ENCODE measurements around the gene HSD17B4. TPM values are rescaled to one million over a fixed set of nuclear protein-coding genes. Genes with fewer than 3 reads are reported as not detected.
"Not testable (repeated sequence)": the region's sequence is repeated elsewhere in the genome, so short reads cannot be mapped to it uniquely, and the experiment has no call there.

HSD17B4 gene
- total RNA-seq, 1 donor from 2014 or later = 88.1 TPM

DNA sequence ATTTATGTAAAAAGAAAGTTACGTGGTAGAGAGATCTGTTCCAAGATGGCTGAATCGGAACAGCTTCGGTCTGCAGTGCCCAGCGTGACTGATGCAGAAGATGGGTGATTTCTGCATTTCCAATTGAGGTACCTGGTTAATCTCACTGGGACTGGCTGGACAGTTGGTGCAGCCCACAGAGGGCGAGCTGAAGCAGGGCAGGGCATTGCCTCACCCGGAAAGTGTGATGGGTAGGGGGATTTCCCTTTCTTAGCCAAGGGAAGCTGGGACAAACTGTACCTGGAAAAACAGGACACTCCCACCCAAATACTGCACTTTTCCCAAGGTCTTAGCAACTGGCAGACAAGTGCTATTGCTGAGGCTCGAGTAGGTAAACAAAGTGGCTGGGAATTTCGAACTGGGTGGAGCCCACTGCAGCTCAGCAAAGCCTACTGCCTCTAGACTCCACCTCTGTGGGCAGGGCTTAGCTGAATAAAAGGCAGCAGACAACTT, 13.1 kb upstream of the HSD17B4 start:
- peaks cover 8% of the 10 kb centered on the region for H3K4me1 Mint-ChIP-seq (ENCODE audit: low read depth)
- peaks cover 34% of the 10 kb centered on the region for H3K27me3 Mint-ChIP-seq (ENCODE audit: low read depth)
- H3K36me3 Mint-ChIP-seq (ENCODE audit: low read depth) = no peaks in the 10 kb centered on the region
- H3K27ac Mint-ChIP-seq = no peak overlapping the region
- peaks cover 3% of the 10 kb centered on the region for H3K9me3 Mint-ChIP-seq
- H3K4me3 Mint-ChIP-seq (ENCODE audit: low read depth) = peak overlapping the region; percentile 68
- intact Hi-C loops (cut with micrococcal nuclease) = no loop called here
- DNase-seq (ENCODE audit: low spot score) = no peak

GRCh38 chr5:119439632-119440031, 12.7 kb upstream of the HSD17B4 start:
- DNase-seq (ENCODE audit: low spot score); H3K4me3 Mint-ChIP-seq (ENCODE audit: low read depth); H3K9me3 Mint-ChIP-seq; H3K27ac Mint-ChIP-seq; H3K36me3 Mint-ChIP-seq (ENCODE audit: low read depth); H3K4me1 Mint-ChIP-seq (ENCODE audit: low read depth); intact Hi-C loops (cut with micrococcal nuclease): not testable (repeated sequence)
- peaks cover 35% of the 10 kb centered on the region for H3K27me3 Mint-ChIP-seq (ENCODE audit: low read depth)

DNA sequence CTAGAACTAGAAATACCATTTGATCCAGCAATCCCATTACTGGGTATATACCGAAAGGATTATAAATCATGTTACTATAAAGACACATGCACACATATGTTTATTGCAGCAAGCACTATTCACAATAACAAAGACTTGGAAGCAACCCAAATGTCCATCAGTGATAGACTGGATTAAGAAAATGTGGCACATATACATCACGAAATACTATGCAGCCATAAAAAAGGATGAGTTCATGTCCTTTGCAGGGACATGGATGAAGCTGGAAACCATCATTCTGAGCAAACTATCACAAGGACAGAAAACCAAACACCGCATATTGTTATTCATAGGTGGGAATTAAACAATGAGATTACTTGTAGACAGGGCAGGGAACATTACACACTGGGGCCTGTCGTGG, 7.7 kb upstream of the HSD17B4 start:
- intact Hi-C loops (cut with micrococcal nuclease); H3K4me3 Mint-ChIP-seq (ENCODE audit: low read depth); H3K4me1 Mint-ChIP-seq (ENCODE audit: low read depth); H3K9me3 Mint-ChIP-seq; H3K36me3 Mint-ChIP-seq (ENCODE audit: low read depth); H3K27ac Mint-ChIP-seq; DNase-seq (ENCODE audit: low spot score): not testable (repeated sequence)
- H3K27me3 Mint-ChIP-seq (ENCODE audit: low read depth) = peaks cover 34% of the 10 kb centered on the region

DNA sequence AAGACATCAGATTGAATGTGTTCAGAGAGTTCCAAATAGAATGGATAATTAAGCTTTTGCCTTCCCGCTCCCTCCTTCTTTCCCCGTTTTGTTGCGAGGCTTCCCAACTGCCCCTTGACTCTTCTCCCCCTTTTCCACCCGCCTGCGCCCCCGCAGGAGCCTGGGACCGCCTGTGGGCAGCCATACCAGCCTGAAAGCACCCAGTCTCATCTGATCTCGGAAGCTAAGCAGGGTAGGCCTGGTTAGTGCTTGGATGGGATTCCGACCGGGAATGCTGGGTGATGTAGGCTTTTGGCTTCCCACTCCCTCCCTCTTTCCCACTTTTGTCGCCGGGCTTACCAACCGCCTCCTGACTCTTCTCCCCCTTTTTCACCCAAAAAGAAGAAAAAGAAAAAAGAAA, 6.8 kb upstream of the HSD17B4 start:
- DNase-seq (ENCODE audit: low spot score) = no peak
- no peaks in the 10 kb centered on the region for H3K36me3 Mint-ChIP-seq (ENCODE audit: low read depth)
- peaks cover 29% of the 10 kb centered on the region for H3K27me3 Mint-ChIP-seq (ENCODE audit: low read depth)
- H3K4me1 Mint-ChIP-seq (ENCODE audit: low read depth) = no peaks in the 10 kb centered on the region
- H3K27ac Mint-ChIP-seq = no peak overlapping the region
- intact Hi-C loops (cut with micrococcal nuclease) = no loop called here
- H3K4me3 Mint-ChIP-seq (ENCODE audit: low read depth) = no peak overlapping the region
- peaks cover 5% of the 10 kb centered on the region for H3K9me3 Mint-ChIP-seq

DNA sequence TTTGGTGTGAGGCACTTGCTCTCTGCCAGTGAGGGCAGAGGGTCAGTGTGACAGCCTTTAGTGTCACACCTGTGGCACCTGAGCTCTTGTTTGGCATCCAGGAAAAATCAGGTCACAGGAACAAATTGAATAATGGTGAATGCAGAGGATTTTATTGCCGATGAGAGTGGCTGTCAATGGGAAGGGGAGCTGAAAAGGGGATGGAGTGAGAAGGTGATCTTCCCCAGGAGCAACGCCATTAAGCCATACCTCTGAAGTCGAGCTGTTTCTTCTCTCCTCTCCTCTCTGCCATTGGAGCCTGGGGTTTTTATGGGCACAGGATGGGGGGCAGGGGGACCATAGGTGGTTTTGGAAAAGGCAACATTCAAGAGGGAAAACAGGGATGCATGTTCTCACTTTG, 2.4 kb upstream of the HSD17B4 start:
- H3K27me3 Mint-ChIP-seq (ENCODE audit: low read depth) = peaks cover 12% of the 10 kb centered on the region
- peaks cover 17% of the 10 kb centered on the region for H3K4me1 Mint-ChIP-seq (ENCODE audit: low read depth)
- peaks cover 4% of the 10 kb centered on the region for H3K9me3 Mint-ChIP-seq
- no peaks in the 10 kb centered on the region for H3K36me3 Mint-ChIP-seq (ENCODE audit: low read depth)
- H3K4me3 Mint-ChIP-seq (ENCODE audit: low read depth) = no peak overlapping the region
- intact Hi-C loops (cut with micrococcal nuclease) = no loop called here
- no peak overlapping the region for H3K27ac Mint-ChIP-seq
- no peak for DNase-seq (ENCODE audit: low spot score)

GRCh38 chr5:119450627-119451026, 1.7 kb upstream of the HSD17B4 start:
- Mint-ChIP-seq H3K27me3 (ENCODE audit: low read depth) (peaks cover 12% of the 10 kb centered on the region), H3K4me1 (ENCODE audit: low read depth) (peaks cover 17% of the 10 kb centered on the region)
- H3K4me3 Mint-ChIP-seq (ENCODE audit: low read depth); H3K36me3 Mint-ChIP-seq (ENCODE audit: low read depth); H3K27ac Mint-ChIP-seq; H3K9me3 Mint-ChIP-seq; intact Hi-C loops (cut with micrococcal nuclease); DNase-seq (ENCODE audit: low spot score): not testable (repeated sequence)

DNA sequence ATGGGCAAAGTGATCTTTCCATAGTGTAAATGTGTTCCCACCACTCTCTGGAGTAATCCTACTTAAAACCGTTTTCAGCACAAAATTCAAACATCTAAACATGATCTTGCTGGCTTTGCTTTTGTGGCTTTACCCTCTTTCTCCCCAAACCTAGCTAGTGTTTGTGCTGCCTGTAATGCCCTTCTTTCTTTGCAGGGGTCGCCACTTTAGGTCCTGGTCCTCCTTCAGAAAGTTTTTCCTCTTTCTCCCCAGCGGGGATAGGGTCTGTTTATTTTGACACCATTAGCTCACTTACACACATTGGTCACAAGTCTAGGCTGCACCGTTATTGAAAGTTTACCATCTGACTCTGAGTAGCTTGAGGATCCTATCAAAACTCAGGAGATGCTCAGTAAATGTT, 736 bp upstream of the HSD17B4 start:
- no peak for DNase-seq (ENCODE audit: low spot score)
- Mint-ChIP-seq H3K27ac (no peak overlapping the region), H3K4me3 (ENCODE audit: low read depth) (peak overlapping the region; percentile 94), H3K4me1 (ENCODE audit: low read depth) (peaks cover 17% of the 10 kb centered on the region), H3K9me3 (peaks cover 4% of the 10 kb centered on the region), H3K27me3 (ENCODE audit: low read depth) (peaks cover 12% of the 10 kb centered on the region), H3K36me3 (ENCODE audit: low read depth) (no peaks in the 10 kb centered on the region)
- intact Hi-C loops (cut with micrococcal nuclease) = no loop called here

GRCh38 chr5:119452060-119452372, 281 bp upstream of the HSD17B4 start:
- intact Hi-C loops (cut with micrococcal nuclease) = loop anchor here (1.0 to 2.0 kb wide), 2 partner anchors 381 to 464 kb away; partner anchors contain the start of genes DMXL1 and DTWD2
- Mint-ChIP-seq H3K36me3 (ENCODE audit: low read depth) (peaks cover 4% of the 10 kb centered on the region), H3K27ac (peak overlapping the region; percentile 88), H3K27me3 (ENCODE audit: low read depth) (peaks cover 10% of the 10 kb centered on the region), H3K4me3 (ENCODE audit: low read depth) (peak overlapping the region; percentile 94), H3K4me1 (ENCODE audit: low read depth) (peaks cover 17% of the 10 kb centered on the region), H3K9me3 (peaks cover 4% of the 10 kb centered on the region)
- no peak for DNase-seq (ENCODE audit: low spot score)

- Mint-ChIP-seq H3K9me3 (peaks cover 4% of the 10 kb centered on the region), H3K27ac (peak overlapping the region; percentile 88), H3K27me3 (ENCODE audit: low read depth) (peaks cover 10% of the 10 kb centered on the region), H3K4me1 (ENCODE audit: low read depth) (peaks cover 17% of the 10 kb centered on the region), H3K36me3 (ENCODE audit: low read depth) (peaks cover 7% of the 10 kb centered on the region), H3K4me3 (ENCODE audit: low read depth) (peak overlapping the region; percentile 94)
- intact Hi-C loops (cut with micrococcal nuclease) = loop anchor here (2.0 kb wide), 1 partner anchor 382 kb away; the partner anchor contains the start of gene DMXL1
- DNase-seq (ENCODE audit: low spot score) = no peak
Measured at GRCh38 chr5:119453040-119453373, 710 bp downstream of the HSD17B4 start.

GRCh38 chr5:119454171-119454570, 1.9 kb downstream of the HSD17B4 start:
- intact Hi-C loops (cut with micrococcal nuclease) = no loop called here
- no peak overlapping the region for H3K27ac Mint-ChIP-seq
- no peak for DNase-seq (ENCODE audit: low spot score)
- H3K4me1 Mint-ChIP-seq (ENCODE audit: low read depth) = peaks cover 19% of the 10 kb centered on the region
- H3K27me3 Mint-ChIP-seq (ENCODE audit: low read depth) = peaks cover 5% of the 10 kb centered on the region
- no peak overlapping the region for H3K4me3 Mint-ChIP-seq (ENCODE audit: low read depth)
- peaks cover 4% of the 10 kb centered on the region for H3K9me3 Mint-ChIP-seq
- H3K36me3 Mint-ChIP-seq (ENCODE audit: low read depth) = peaks cover 9% of the 10 kb centered on the region

DNA sequence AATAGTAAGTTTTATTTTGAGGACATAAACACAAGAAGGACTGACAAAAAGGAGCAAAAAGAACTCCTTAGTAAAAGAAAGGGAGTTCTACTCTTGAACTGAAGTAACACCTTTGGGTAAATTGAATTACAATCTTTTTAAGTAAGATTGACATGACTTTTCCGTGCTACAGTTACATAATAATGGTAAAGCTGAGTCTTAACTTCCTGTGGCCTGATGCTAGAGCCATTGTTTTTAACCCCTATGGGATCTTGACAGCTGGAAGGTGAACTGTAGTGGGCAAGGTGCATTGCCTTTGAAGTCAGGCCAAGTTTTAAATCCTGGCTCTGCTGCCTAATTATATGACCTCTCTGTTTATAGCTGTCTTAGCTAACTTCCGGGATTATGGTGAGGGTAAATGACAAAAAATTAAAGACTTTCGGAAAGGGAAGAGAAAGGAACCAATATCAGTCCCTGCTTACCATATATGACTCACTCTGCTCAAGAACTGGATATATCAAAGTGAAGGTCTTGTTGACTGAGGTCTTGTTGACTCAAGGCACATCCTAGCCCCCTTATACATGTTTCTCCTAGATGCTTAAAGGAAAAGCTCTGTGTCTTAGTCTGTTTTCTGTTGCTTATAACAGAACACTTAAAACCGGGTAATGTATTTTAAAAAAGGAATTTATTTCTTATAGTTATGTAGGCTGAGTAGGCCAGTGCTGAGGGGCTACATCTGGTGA, 6.8 kb downstream of the HSD17B4 start:
- Mint-ChIP-seq H3K4me3 (ENCODE audit: low read depth) (no peak overlapping the region), H3K36me3 (ENCODE audit: low read depth) (peaks cover 12% of the 10 kb centered on the region), H3K4me1 (ENCODE audit: low read depth) (peaks cover 4% of the 10 kb centered on the region), H3K27me3 (ENCODE audit: low read depth) (no peaks in the 10 kb centered on the region), H3K9me3 (no peaks in the 10 kb centered on the region), H3K27ac (no peak overlapping the region)
- intact Hi-C loops (cut with micrococcal nuclease) = no loop called here
- no peak for DNase-seq (ENCODE audit: low spot score)

GRCh38 chr5:119465640-119466039, 13.3 kb downstream of the HSD17B4 start:
- Mint-ChIP-seq H3K9me3 (peaks cover 33% of the 10 kb centered on the region), H3K27ac (no peak overlapping the region), H3K4me1 (ENCODE audit: low read depth) (peaks cover 5% of the 10 kb centered on the region), H3K4me3 (ENCODE audit: low read depth) (no peak overlapping the region), H3K36me3 (ENCODE audit: low read depth) (peaks cover 55% of the 10 kb centered on the region), H3K27me3 (ENCODE audit: low read depth) (no peaks in the 10 kb centered on the region)
- DNase-seq (ENCODE audit: low spot score) = no peak
- intact Hi-C loops (cut with micrococcal nuclease) = no loop called here

DNA sequence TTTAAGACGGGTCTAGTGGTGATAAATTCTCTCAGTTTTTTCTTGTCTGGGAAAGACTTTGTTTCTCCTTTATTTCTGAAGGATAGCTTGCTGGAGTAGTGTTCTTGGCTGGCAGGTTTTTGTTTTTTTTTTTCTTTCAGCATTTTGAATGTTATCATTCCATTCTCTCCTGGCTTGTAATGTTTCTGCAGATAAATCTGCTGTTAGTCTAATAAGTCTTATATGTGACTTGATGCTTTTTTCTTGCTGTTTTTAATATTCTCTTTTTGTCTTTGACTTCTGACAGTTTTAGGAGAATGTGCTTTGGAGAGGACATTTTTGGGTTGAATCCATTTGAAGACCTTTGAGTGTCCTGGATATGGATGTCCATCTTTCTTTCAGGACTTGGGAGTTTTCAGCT, 16.0 kb downstream of the HSD17B4 start:
- H3K27ac Mint-ChIP-seq = no peak overlapping the region
- intact Hi-C loops (cut with micrococcal nuclease) = no loop called here
- H3K4me1 Mint-ChIP-seq (ENCODE audit: low read depth) = peaks cover 9% of the 10 kb centered on the region
- H3K27me3 Mint-ChIP-seq (ENCODE audit: low read depth) = no peaks in the 10 kb centered on the region
- DNase-seq (ENCODE audit: low spot score) = no peak
- no peak overlapping the region for H3K4me3 Mint-ChIP-seq (ENCODE audit: low read depth)
- H3K36me3 Mint-ChIP-seq (ENCODE audit: low read depth) = peaks cover 62% of the 10 kb centered on the region
- H3K9me3 Mint-ChIP-seq = peaks cover 33% of the 10 kb centered on the region
